LoVo (cell line): Measurements from ENCODE around the gene ACIN1.
A peak's percentile ranks its signal among the peaks of the same experiment; 100 is the strongest.

ENCODE experiments used
- DNase-seq: peaks from one replicate; pipeline ENCODE4 v3.0.0-alpha.2; 2016; ENCODE audit warnings: low spot score

The ACIN1 gene

GRCh38 chr14:23079716-23080115 is 15.2 kb downstream of the ACIN1 start:
- DNase-seq = no peak

GRCh38 chr14:23078692-23079116 is 16.2 kb downstream of the ACIN1 start:
- peak; percentile 62 for DNase-seq

GRCh38 chr14:23077962-23078361 is 17.0 kb downstream of the ACIN1 start:
- DNase-seq = no peak

- DNase-seq = no peak
Observed at GRCh38 chr14:23076785-23077408, 18.0 kb downstream of the ACIN1 start.

- DNase-seq = no peak
Observed at GRCh38 chr14:23074906-23075305, 20.0 kb downstream of the ACIN1 start.

- DNase-seq = peak; percentile 29
Observed at GRCh38 chr14:23071921-23072539, 22.9 kb downstream of the ACIN1 start.

GRCh38 chr14:23071244-23071920 is 23.6 kb downstream of the ACIN1 start:
- peak; percentile 88 for DNase-seq

- DNase-seq = no peak
Observed at GRCh38 chr14:23070262-23071129, 24.4 kb downstream of the ACIN1 start.

- no peak for DNase-seq
Observed at GRCh38 chr14:23069413-23069806, 25.5 kb downstream of the ACIN1 start.

- peak; percentile 87 for DNase-seq
Observed at GRCh38 chr14:23068789-23069412, 26.0 kb downstream of the ACIN1 start.

GRCh38 chr14:23067847-23068788 is 26.8 kb downstream of the ACIN1 start:
- no peak for DNase-seq

GRCh38 chr14:23066855-23067744 is 27.8 kb downstream of the ACIN1 start:
- DNase-seq = no peak

GRCh38 chr14:23066368-23066767 is 28.6 kb downstream of the ACIN1 start:
- no peak for DNase-seq

- no peak for DNase-seq
Observed at GRCh38 chr14:23063601-23064000, 31.3 kb downstream of the ACIN1 start.

- peak; percentile 65 for DNase-seq
Observed at GRCh38 chr14:23062002-23062401, 32.9 kb downstream of the ACIN1 start.

GRCh38 chr14:23060536-23061260 is 34.2 kb downstream of the ACIN1 start:
- no peak for DNase-seq

GRCh38 chr14:23058654-23059504 is 36.1 kb downstream of the ACIN1 start:
- DNase-seq = no peak
